PC-9 (cell line): ENCODE data around the gene RUNX2.

Source experiments
- EZH2 ChIP-seq: fragments of 200-600 bp; sonication (generic); IDR thresholded peaks from 2 replicates; pipeline ENCODE4 v1.8.0; 2017; ENCODE audit warnings: antibody characterized with exemption, low read depth
- TF ChIP-seq, protein P1 (sequence below): fragments of 200-600 bp; sonication (generic); conservative IDR thresholded peaks from 2 replicates; pipeline ENCODE4 v1.6.1; 2017; ENCODE audit warnings: mixed run types, antibody characterized with exemption, mild to moderate bottlenecking, moderate library complexity

DNA sequence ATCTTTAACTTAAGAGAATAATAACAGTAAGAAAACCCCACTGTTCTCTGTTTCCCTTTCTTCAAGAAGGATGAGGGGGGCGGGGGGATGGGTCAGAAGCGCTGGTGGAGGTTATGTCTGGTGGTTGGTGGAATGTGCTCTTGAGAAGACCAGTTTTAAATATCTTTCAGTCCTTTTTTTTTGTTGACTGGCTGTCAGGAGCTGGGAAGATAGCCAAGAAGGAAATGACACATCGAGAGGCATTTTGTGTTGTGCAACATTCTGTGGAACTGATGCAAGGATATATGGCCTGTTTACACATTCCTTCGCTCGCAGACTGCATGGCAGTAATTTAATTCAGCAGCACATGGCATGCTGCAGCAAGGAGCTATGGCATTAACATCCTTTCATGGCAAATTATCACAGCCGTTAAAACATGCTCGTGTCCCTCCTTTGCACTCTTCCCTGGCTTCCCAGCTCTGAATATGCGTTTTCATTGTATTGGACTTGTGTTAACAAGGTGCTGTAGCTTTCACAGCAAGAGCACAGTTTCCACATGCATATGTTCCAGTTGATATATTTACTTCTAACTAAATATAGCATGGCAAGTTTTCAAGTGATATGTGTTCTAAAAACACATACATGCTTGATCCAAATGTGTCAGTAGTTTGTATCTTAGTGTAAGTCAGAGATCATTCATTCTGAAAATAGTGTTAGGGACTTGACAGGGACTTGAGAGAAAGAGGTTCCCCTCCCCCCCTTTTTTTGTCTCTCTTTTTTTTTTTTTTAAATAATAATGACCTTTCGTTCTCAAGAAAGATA is 117.8 kb downstream of the RUNX2 start:
- TF ChIP-seq, protein P1, sequence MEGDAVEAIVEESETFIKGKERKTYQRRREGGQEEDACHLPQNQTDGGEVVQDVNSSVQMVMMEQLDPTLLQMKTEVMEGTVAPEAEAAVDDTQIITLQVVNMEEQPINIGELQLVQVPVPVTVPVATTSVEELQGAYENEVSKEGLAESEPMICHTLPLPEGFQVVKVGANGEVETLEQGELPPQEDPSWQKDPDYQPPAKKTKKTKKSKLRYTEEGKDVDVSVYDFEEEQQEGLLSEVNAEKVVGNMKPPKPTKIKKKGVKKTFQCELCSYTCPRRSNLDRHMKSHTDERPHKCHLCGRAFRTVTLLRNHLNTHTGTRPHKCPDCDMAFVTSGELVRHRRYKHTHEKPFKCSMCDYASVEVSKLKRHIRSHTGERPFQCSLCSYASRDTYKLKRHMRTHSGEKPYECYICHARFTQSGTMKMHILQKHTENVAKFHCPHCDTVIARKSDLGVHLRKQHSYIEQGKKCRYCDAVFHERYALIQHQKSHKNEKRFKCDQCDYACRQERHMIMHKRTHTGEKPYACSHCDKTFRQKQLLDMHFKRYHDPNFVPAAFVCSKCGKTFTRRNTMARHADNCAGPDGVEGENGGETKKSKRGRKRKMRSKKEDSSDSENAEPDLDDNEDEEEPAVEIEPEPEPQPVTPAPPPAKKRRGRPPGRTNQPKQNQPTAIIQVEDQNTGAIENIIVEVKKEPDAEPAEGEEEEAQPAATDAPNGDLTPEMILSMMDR: no peak
- no peak for TF ChIP-seq EZH2
